Measurements from ENCODE around the gene SASH1. TPM values are rescaled to one million over a fixed set of nuclear protein-coding genes. Genes with fewer than 3 reads are reported as not detected.

SASH1 gene
- total RNA-seq, 1 donor from 2014 or later: 41.6 TPM

DNA sequence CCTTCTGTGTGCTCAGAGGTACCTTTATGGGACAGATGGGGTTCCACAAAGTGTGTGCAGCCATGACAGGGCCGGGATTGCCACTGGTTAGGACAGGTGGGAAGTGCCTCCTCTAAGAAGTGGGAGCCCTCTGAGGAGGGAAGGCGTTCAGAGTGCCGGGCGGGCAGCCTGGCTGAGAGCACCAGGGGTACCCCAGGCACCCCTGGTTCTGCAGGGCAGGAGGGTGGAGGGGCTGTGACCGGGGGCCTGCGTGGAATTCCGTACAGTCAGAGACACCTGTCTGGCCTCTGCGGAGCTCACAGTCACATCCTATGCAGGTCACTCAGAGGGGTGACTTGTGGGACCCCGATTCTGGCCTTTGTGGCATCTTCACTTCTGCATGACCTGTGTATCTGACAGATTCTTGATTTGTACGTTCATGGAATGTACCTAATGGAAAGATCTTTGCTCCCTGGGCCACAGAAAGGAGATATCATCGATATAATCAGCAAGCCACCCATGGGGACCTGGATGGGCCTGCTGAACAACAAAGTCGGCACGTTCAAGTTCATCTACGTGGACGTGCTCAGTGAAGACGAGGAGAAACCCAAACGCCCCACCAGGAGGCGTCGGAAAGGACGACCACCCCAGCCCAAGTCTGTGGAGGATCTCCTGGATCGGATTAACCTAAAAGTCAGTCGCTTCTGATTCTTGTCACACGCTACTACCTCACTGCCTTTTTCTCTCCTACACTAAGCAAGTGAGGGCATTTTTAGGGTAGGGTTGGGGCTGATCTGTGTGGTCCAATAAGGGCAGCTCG is 190.9 kb downstream of the SASH1 start:
- Mint-ChIP-seq H3K27me3 (no peaks in the 10 kb centered on the region), H3K27ac (no peak overlapping the region), H3K9me3 (ENCODE audit: low read depth) (no peaks in the 10 kb centered on the region), H3K4me1 (ENCODE audit: low read depth) (peaks cover 6% of the 10 kb centered on the region), H3K36me3 (ENCODE audit: insufficient read depth) (peaks cover 30% of the 10 kb centered on the region), H3K4me3 (ENCODE audit: low read depth) (no peak overlapping the region)
- TF ChIP-seq, protein P1, sequence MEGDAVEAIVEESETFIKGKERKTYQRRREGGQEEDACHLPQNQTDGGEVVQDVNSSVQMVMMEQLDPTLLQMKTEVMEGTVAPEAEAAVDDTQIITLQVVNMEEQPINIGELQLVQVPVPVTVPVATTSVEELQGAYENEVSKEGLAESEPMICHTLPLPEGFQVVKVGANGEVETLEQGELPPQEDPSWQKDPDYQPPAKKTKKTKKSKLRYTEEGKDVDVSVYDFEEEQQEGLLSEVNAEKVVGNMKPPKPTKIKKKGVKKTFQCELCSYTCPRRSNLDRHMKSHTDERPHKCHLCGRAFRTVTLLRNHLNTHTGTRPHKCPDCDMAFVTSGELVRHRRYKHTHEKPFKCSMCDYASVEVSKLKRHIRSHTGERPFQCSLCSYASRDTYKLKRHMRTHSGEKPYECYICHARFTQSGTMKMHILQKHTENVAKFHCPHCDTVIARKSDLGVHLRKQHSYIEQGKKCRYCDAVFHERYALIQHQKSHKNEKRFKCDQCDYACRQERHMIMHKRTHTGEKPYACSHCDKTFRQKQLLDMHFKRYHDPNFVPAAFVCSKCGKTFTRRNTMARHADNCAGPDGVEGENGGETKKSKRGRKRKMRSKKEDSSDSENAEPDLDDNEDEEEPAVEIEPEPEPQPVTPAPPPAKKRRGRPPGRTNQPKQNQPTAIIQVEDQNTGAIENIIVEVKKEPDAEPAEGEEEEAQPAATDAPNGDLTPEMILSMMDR (IDR thresholded peaks at IDR 0.05; ENCODE audit: unreplicated experiment): no peak
- no peak for DNase-seq (ENCODE audit: low spot score, unreplicated experiment)

DNA sequence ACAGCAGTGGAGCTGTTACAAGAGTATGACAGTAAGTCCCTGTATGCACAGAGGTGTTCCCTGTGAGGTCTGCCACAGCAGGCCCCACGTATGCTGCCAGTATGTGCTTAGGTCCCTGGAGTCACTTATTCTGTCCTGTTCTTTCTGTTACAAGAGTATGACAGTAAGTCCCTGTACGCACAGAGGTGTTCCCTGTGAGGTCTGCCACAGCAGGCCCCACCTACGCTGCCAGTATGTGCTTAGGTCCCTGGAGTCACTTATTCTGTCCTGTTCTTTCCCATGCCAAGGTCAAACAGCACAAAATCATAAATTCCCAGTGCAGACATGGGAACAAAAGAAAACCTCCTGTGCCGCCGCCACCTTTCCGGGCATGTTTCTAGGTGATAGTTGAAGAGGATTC is 192.2 kb downstream of the SASH1 start:
- TF ChIP-seq, protein P1 (IDR thresholded peaks at IDR 0.05; ENCODE audit: unreplicated experiment): no peak
- H3K4me3 Mint-ChIP-seq (ENCODE audit: low read depth): no peak overlapping the region
- no peak for DNase-seq (ENCODE audit: low spot score, unreplicated experiment)
- peaks cover 8% of the 10 kb centered on the region for H3K4me1 Mint-ChIP-seq (ENCODE audit: low read depth)
- H3K27me3 Mint-ChIP-seq: no peaks in the 10 kb centered on the region
- peaks cover 31% of the 10 kb centered on the region for H3K36me3 Mint-ChIP-seq (ENCODE audit: insufficient read depth)
- H3K27ac Mint-ChIP-seq: no peak overlapping the region
- H3K9me3 Mint-ChIP-seq (ENCODE audit: low read depth): no peaks in the 10 kb centered on the region

DNA sequence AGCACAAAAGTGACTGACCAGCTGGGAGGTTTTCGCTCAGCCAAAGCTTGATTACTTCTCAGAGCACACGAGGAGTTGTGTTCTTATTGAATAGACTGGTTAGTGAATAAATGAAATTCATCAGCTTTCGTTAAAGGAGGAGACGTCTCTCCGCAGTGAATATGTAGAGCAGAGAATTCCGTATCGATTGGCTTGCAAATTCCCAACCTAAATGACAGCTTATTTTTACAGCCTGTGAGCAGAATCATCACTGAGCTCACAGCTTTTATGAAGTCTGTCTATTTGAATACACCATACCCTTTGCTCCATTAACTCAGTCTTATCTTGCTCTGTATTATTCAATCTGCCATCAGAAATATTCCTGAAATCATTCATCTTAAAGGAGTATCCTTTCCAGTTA is 192.7 kb downstream of the SASH1 start:
- Mint-ChIP-seq H3K27ac (no peak overlapping the region), H3K27me3 (no peaks in the 10 kb centered on the region), H3K4me1 (ENCODE audit: low read depth) (peaks cover 8% of the 10 kb centered on the region), H3K9me3 (ENCODE audit: low read depth) (no peaks in the 10 kb centered on the region), H3K36me3 (ENCODE audit: insufficient read depth) (peaks cover 35% of the 10 kb centered on the region), H3K4me3 (ENCODE audit: low read depth) (no peak overlapping the region)
- TF ChIP-seq, protein P1 (IDR thresholded peaks at IDR 0.05; ENCODE audit: unreplicated experiment): no peak
- no peak for DNase-seq (ENCODE audit: low spot score, unreplicated experiment)

DNA sequence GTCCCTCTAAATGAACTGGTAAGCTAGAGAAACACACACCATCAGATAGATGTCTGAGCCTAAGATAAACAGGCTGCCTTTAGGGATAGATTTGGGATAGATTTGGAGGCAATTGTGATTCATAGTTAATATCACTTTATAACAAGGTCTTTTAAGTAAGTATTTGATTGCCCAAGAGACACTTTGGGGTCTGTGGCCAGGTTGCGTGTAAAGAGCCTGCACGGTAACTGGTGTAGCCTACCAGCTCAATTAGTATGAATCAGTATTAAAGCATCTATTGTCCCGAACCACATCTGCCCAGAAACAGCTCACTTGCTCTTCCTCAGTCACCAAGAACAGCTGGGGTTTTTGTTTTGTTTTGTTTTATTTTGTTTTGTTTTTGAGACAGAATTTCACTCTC is 193.3 kb downstream of the SASH1 start:
- Mint-ChIP-seq H3K4me3 (ENCODE audit: low read depth) (no peak overlapping the region), H3K9me3 (ENCODE audit: low read depth) (no peaks in the 10 kb centered on the region), H3K27ac (no peak overlapping the region), H3K36me3 (ENCODE audit: insufficient read depth) (peaks cover 39% of the 10 kb centered on the region), H3K4me1 (ENCODE audit: low read depth) (peaks cover 8% of the 10 kb centered on the region), H3K27me3 (no peaks in the 10 kb centered on the region)
- TF ChIP-seq, protein P1 (IDR thresholded peaks at IDR 0.05; ENCODE audit: unreplicated experiment): no peak
- no peak for DNase-seq (ENCODE audit: low spot score, unreplicated experiment)

DNA sequence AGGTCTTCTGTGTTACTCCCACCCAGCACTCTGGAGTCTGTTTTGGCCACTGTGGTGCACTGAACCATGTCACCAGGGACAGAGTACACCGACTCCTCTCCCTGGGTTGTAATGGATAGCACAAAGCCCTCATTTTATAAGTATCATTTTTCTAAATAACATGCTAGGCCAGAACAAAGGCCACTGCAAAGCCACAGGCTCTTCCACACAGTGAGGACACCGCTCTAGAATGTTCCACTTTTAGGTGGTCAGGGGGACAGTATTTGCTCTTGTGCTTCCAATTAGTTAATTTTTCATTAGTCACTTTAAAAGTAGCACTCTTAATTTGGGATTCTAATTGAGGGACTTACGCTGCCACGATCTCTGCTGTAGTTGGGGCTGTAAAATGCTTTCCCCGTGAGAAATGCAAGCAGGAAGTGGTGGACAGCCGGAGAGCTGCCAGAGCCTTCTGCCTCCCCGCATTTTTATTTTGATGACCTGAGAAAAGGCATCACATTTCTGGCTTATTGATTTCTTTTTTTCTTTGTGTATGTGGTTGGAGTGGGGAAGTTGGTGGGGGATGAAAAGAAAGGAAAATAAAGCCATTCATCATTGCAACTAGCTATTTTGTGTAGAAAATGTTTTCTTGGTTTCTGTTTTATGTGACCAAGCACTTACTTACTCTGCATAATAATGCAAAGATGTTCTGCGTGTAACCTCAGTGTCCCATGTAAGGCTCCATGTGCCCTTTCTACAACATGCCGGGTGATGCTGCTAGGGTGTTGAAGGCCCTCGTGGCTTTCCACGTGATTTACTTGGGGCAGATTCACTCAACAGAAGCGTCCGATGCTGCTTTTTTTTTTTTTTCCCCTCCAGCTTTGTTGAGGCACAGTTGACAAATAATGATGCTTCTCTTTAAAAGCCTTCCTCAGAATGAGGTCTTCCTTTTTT is 195.9 kb downstream of the SASH1 start:
- H3K27me3 Mint-ChIP-seq: no peaks in the 10 kb centered on the region
- peaks cover 26% of the 10 kb centered on the region for H3K36me3 Mint-ChIP-seq (ENCODE audit: insufficient read depth)
- no peak overlapping the region for H3K4me3 Mint-ChIP-seq (ENCODE audit: low read depth)
- DNase-seq (ENCODE audit: low spot score, unreplicated experiment): no peak
- TF ChIP-seq, protein P1 (IDR thresholded peaks at IDR 0.05; ENCODE audit: unreplicated experiment): no peak
- H3K4me1 Mint-ChIP-seq (ENCODE audit: low read depth): peaks cover 8% of the 10 kb centered on the region
- H3K27ac Mint-ChIP-seq: no peak overlapping the region
- H3K9me3 Mint-ChIP-seq (ENCODE audit: low read depth): no peaks in the 10 kb centered on the region

All from progenitor cell of endocrine pancreas (in vitro differentiated cells).